ENCODE results near the gene TULP4.

TULP4 gene

DNA sequence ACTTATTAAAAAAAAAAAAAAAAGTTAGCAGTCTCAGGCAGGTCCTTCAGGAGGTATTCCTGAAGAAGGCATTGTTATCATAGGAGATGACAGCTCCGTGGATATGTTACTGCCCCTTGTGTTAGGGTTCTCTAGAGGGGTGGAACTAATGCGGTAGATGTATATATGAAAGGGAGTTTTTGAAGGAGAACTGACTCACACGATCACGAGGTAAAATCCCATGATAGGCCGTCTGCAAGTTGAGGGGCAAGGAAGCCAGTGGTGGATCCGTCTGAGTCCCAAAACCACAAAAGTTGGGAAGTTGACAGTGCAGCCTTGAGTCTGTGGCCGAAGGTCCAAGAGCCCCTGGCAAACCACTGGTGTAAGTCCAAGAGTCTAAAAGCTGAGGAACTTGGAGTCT lies 103.4 kb downstream of the TULP4 start:
- DNase-seq (ENCODE audit: low read depth, low spot score) = no peak
- peaks cover 10% of the 10 kb centered on the region; the same call in 1 of the 2 replicates for H3K36me3 ChIP-seq (ENCODE audit: insufficient read depth, low read length)
- TF ChIP-seq POLR2AphosphoS5 (IDR thresholded peaks at IDR 0.05; ENCODE audit: borderline replicate concordance, low read depth, low read length) = no peak
- H3K9ac ChIP-seq (ENCODE audit: insufficient read length) = no peak overlapping the region
- no peak overlapping the region for H3K27ac ChIP-seq
- H3K4me3 ChIP-seq = no peak overlapping the region
- peaks cover 6% of the 10 kb centered on the region; the same call in 1 of the 2 replicates for H3K9me3 ChIP-seq (ENCODE audit: low read depth, low read length)

DNA sequence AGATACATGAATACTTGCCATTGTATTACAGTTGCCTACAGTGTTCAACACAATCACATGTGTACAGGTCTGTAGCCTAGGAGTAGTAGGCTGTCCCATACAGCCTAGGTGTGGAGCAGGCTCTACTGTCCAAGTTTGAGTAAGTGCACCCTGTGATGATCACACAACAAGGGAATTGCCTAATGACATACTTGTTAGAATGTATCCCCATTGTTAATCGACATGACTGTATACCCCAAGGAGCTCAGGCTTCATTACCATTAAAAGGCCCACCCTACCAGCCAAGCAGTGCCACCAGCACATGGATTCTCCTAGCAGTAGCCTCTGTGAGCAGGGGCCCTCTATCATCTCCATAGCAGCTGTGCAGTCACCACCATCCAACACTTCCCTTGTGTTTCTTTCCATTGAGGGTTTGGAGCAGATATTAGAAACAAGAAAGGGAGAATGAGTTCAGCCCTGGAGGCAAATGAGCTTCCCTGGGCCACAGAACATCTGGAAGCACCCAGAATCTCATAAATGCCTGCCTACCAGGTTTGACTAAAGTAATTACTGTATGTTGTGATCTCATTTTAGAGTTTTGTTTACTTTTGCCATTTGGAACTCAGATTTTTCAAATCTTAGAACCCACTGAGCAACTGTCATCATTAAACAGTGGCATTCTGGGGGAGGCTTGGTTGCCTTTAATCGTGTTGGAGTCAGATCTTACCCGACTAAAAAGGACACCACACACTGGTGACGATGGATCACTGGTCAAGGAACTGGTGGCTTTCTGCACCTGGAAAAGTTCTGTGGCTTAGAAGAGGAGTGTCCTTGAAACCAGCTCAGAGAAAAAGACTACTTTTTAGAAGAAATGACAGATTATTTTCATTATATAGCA lies 104.9 kb downstream of the TULP4 start:
- Histone ChIP-seq H3K9ac (ENCODE audit: insufficient read length) (no peak overlapping the region), H3K27ac (peak overlapping the region; percentile 60)

DNA sequence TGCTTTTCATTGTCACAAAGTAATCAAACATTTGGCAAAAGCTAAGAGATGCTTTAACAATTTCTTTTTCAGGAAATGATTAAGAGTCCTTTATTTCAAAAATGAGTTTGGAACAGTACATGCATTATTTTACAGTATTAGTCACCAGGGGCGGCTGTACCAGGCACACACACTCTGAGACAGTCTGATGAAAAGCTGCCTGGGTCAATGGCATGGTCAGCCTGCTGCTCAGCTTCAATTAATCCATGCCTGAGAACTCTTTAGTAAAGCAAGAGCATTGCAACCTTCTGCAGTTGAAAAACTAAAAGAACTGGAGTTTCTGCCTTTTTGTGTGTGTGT lies 105.5 kb downstream of the TULP4 start:
- Histone ChIP-seq H3K9ac (ENCODE audit: insufficient read length) (no peak overlapping the region), H3K36me3 (ENCODE audit: insufficient read depth, low read length) (peaks cover 10% of the 10 kb centered on the region; the same call in 1 of the 2 replicates), H3K9me3 (ENCODE audit: low read depth, low read length) (peaks cover 6% of the 10 kb centered on the region; the same call in 1 of the 2 replicates), H3K4me3 (no peak overlapping the region), H3K27ac (peak overlapping the region; percentile 60)
- DNase-seq (ENCODE audit: low read depth, low spot score) = no peak
- TF ChIP-seq EZH2 (IDR thresholded peaks at IDR 0.05) = no peak
- no peak for TF ChIP-seq POLR2AphosphoS5 (IDR thresholded peaks at IDR 0.05; ENCODE audit: borderline replicate concordance, low read depth, low read length)
- TF ChIP-seq FOXP2 (optimal IDR thresholded peaks at IDR 0.05; ENCODE audit: control extremely low read depth, extremely low read length, insufficient read depth) = no peak

More for the DNA sequence above, 104.9 kb downstream of the TULP4 start:
- H3K9me3 ChIP-seq (ENCODE audit: low read depth, low read length) = peaks cover 6% of the 10 kb centered on the region; the same call in 1 of the 2 replicates
- H3K36me3 ChIP-seq (ENCODE audit: insufficient read depth, low read length) = peaks cover 10% of the 10 kb centered on the region; the same call in 1 of the 2 replicates
- no peak overlapping the region for H3K4me3 ChIP-seq
- TF ChIP-seq POLR2AphosphoS5 (IDR thresholded peaks at IDR 0.05; ENCODE audit: borderline replicate concordance, low read depth, low read length) = no peak
- TF ChIP-seq EZH2 (IDR thresholded peaks at IDR 0.05) = no peak
- TF ChIP-seq FOXP2 (optimal IDR thresholded peaks at IDR 0.05; ENCODE audit: control extremely low read depth, extremely low read length, insufficient read depth) = no peak
- DNase-seq (ENCODE audit: low read depth, low spot score) = no peak

DNA sequence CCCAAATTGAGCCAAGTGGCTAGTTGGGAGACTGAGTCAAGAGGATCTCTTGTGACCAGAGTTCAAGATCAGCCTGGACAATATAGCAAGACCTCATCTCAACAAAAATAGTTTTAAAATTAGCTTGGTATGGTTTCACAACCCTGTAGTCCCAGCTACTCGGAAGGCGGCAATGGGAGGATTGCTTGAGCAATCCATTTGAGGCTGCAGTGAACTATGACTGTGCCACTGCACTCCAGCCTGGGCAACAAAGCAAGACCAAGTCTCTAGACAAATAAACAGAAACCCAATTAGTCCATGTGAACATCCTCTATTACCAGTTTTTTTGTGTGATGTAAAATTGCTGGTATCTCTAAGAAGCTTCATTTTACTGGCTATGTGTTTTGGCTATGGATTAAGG lies 106.2 kb downstream of the TULP4 start:
- H3K36me3 ChIP-seq (ENCODE audit: insufficient read depth, low read length) = peaks cover 10% of the 10 kb centered on the region; the same call in 1 of the 2 replicates
- DNase-seq (ENCODE audit: low read depth, low spot score) = no peak
- H3K9ac ChIP-seq (ENCODE audit: insufficient read length) = no peak overlapping the region
- no peak overlapping the region for H3K4me3 ChIP-seq
- no peak overlapping the region for H3K27ac ChIP-seq
- peaks cover 6% of the 10 kb centered on the region; the same call in 1 of the 2 replicates for H3K9me3 ChIP-seq (ENCODE audit: low read depth, low read length)
- no peak for TF ChIP-seq FOXP2 (optimal IDR thresholded peaks at IDR 0.05; ENCODE audit: control extremely low read depth, extremely low read length, insufficient read depth)

DNA sequence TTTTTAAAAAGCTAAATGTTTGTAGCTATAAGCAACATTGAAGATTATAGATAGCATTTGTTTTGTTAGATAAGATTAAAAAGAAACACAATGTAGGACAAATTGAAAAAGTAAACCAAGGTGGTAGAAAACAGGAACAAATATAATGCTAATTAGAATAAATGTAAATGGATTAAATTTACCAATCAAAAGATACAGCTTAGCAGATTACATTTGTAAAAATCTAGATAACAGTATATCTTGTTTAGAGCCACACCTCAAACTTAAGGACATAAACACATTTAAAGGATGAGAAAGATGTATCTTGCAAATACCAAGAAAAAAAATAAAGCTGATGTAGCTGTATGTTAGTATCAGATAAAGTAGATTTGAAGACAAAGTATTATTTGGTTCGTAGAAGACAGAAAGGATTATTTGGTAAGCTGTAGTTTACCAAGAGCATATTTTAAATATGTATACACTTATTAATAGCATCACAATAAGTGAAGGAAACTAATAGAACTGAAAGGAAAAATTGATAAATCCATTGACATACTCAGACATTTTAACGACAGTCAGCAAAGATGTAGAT lies 107.2 kb downstream of the TULP4 start:
- TF ChIP-seq POLR2AphosphoS5 (IDR thresholded peaks at IDR 0.05; ENCODE audit: borderline replicate concordance, low read depth, low read length) = no peak
- no peak for TF ChIP-seq FOXP2 (optimal IDR thresholded peaks at IDR 0.05; ENCODE audit: control extremely low read depth, extremely low read length, insufficient read depth)
- no peak for TF ChIP-seq EZH2 (IDR thresholded peaks at IDR 0.05)

DNA sequence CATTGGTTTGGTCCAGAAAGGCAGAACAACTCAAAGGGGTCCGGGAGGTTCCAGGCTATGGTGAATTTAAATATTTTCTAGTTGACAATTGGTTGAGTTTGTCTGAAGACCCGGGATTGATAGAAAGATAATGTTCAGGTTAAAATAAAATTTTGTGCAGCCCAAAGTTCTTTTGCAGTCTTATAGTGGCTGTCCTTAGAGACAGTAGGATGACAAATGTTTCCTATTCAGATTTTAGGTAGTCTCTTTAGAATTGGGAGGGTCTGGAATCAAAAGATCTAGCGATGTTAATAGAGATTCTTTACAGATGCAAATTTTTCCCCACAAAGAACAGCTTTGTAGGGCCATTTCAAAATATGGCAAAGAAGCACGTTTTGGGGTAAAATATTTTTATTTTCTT lies 109.1 kb downstream of the TULP4 start:
- no peak overlapping the region for H3K4me3 ChIP-seq
- no peak for TF ChIP-seq FOXP2 (optimal IDR thresholded peaks at IDR 0.05; ENCODE audit: control extremely low read depth, extremely low read length, insufficient read depth)
- TF ChIP-seq POLR2AphosphoS5 (IDR thresholded peaks at IDR 0.05; ENCODE audit: borderline replicate concordance, low read depth, low read length) = no peak
- no peak for TF ChIP-seq EZH2 (IDR thresholded peaks at IDR 0.05)
- peaks cover 6% of the 10 kb centered on the region; the same call in 1 of the 2 replicates for H3K9me3 ChIP-seq (ENCODE audit: low read depth, low read length)
- no peak overlapping the region for H3K27ac ChIP-seq
- peaks cover 7% of the 10 kb centered on the region; the same call in 1 of the 2 replicates for H3K36me3 ChIP-seq (ENCODE audit: insufficient read depth, low read length)
- H3K9ac ChIP-seq (ENCODE audit: insufficient read length) = no peak overlapping the region
- no peak for DNase-seq (ENCODE audit: low read depth, low spot score)

More for the DNA sequence above, 107.2 kb downstream of the TULP4 start:
- Histone ChIP-seq H3K27ac (no peak overlapping the region), H3K9me3 (ENCODE audit: low read depth, low read length) (peaks cover 6% of the 10 kb centered on the region; the same call in 1 of the 2 replicates), H3K4me3 (no peak overlapping the region), H3K9ac (ENCODE audit: insufficient read length) (no peak overlapping the region), H3K36me3 (ENCODE audit: insufficient read depth, low read length) (peaks cover 7% of the 10 kb centered on the region; the same call in 1 of the 2 replicates)
- DNase-seq (ENCODE audit: low read depth, low spot score) = no peak

DNA sequence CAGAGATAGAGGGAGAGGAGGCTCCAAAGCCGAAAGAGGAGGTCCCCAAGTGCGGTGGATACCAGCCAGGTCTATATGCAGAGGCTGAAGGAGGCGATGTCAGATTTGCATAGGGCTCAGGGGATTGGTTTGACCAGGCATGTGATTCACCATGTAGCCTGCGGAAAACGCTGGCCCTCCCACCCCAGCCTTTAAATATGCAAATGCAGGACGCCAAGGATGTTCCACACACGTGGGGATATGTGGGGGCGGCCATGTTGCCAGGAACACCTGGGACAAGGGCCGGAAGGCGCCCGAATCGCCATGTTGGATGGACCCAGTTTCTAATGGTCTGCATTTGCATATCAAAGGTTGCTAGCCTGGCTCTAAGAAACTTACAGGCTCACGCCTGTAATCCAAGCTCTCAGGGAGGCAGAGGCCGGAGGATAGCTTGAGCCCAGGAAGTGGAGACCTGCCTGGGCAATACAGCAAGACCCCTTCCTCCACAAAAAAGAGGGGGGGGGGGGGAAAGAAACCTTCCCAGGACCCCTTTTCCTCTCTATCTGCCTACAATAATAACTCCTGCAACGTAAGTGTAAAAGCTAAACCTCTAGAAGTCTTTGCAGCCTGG lies 110.5 kb downstream of the TULP4 start:
- Histone ChIP-seq H3K9ac (ENCODE audit: insufficient read length) (no peak overlapping the region), H3K36me3 (ENCODE audit: insufficient read depth, low read length) (peaks cover 7% of the 10 kb centered on the region; the same call in 1 of the 2 replicates), H3K9me3 (ENCODE audit: low read depth, low read length) (peaks cover 6% of the 10 kb centered on the region; the same call in 1 of the 2 replicates), H3K4me3 (no peak overlapping the region), H3K27ac (no peak overlapping the region)
- DNase-seq (ENCODE audit: low read depth, low spot score) = no peak
- TF ChIP-seq EZH2 (IDR thresholded peaks at IDR 0.05) = no peak
- no peak for TF ChIP-seq POLR2AphosphoS5 (IDR thresholded peaks at IDR 0.05; ENCODE audit: borderline replicate concordance, low read depth, low read length)
- TF ChIP-seq FOXP2 (optimal IDR thresholded peaks at IDR 0.05; ENCODE audit: control extremely low read depth, extremely low read length, insufficient read depth) = no peak

DNA sequence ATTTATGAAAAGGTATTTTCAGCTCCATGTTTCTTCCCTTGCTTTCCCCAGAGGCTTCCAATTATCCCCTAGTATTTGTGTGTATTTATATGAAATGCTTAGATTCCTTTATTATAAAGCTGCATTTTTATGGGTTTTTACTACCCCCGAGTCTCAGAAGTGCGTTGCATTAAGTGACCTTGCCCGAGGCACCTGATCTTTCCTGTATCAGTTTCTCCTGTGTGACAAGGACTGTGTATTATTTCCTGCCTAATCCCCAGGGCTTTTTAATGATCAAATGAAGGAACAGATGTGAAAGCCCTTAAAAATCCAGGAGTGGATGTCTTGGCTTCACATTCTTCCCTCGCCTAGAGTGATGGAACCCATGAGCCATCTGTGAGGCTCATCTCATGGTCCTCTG lies 118.8 kb downstream of the TULP4 start:
- no peak for DNase-seq (ENCODE audit: low read depth, low spot score)
- no peak overlapping the region for H3K27ac ChIP-seq
- no peak overlapping the region for H3K4me3 ChIP-seq
- TF ChIP-seq EZH2 (IDR thresholded peaks at IDR 0.05) (no peak), POLR2AphosphoS5 (IDR thresholded peaks at IDR 0.05; ENCODE audit: borderline replicate concordance, low read depth, low read length) (no peak), FOXP2 (optimal IDR thresholded peaks at IDR 0.05; ENCODE audit: control extremely low read depth, extremely low read length, insufficient read depth) (no peak)
- no peaks in the 10 kb centered on the region for H3K9me3 ChIP-seq (ENCODE audit: low read depth, low read length)
- peaks cover 4% of the 10 kb centered on the region; the same call in 1 of the 2 replicates for H3K36me3 ChIP-seq (ENCODE audit: insufficient read depth, low read length)
- no peak overlapping the region for H3K9ac ChIP-seq (ENCODE audit: insufficient read length)

Data from SK-N-MC (cell line).